Measurements from ENCODE around the gene SLC66A3. TPM values are rescaled to one million over a fixed set of nuclear protein-coding genes. Genes with fewer than 3 reads are reported as not detected.

SLC66A3 gene
- total RNA-seq, 3 donors from 2014 or later = 5.3 to 6.9 (median 6.7) TPM

GRCh38 chr2:11200651-11201050, 45.4 kb downstream of the SLC66A3 start:
- Mint-ChIP-seq H3K36me3 (ENCODE audit: insufficient read depth) (peaks cover 27% of the 10 kb centered on the region), H3K27me3 (ENCODE audit: low read depth) (no peaks in the 10 kb centered on the region), H3K4me3 (no peak overlapping the region), H3K4me1 (ENCODE audit: low read depth) (peaks cover 15% of the 10 kb centered on the region), H3K9me3 (no peaks in the 10 kb centered on the region)
- ATAC-seq (no peak), DNase-seq (no peak)

DNA sequence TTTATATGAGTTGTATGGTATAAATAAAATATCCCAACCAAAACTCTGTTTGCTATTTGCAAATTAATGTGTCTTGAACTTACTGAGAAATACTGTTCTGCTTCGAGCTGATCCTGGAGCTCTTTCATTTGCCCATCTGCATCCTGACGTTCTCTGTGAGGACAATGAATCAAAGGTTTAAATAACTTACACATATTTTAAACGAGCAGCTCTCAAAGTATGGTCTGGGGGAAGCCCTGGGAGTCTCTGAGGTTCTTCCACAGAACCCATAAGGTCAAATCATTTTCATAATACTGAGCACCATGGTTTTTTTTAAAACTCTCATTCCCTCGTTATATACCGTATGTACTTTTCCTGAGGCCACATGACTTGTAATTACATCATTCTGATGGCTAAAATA, 46.7 kb downstream of the SLC66A3 start:
- DNase-seq = no peak
- ATAC-seq = no peak
- no peaks in the 10 kb centered on the region for H3K27me3 Mint-ChIP-seq (ENCODE audit: low read depth)

GRCh38 chr2:11203480-11203879, 48.2 kb downstream of the SLC66A3 start:
- Mint-ChIP-seq H3K4me1 (ENCODE audit: low read depth) (peaks cover 15% of the 10 kb centered on the region), H3K4me3 (no peak overlapping the region), H3K36me3 (ENCODE audit: insufficient read depth) (peaks cover 25% of the 10 kb centered on the region), H3K27me3 (ENCODE audit: low read depth) (no peaks in the 10 kb centered on the region), H3K9me3 (no peaks in the 10 kb centered on the region)
- peak; percentile 75 to 86 for ATAC-seq
- DNase-seq = no peak

More for the DNA sequence above, 46.7 kb downstream of the SLC66A3 start:
- H3K4me1 Mint-ChIP-seq (ENCODE audit: low read depth) = peaks cover 15% of the 10 kb centered on the region
- no peaks in the 10 kb centered on the region for H3K9me3 Mint-ChIP-seq
- H3K4me3 Mint-ChIP-seq = no peak overlapping the region
- peaks cover 25% of the 10 kb centered on the region for H3K36me3 Mint-ChIP-seq (ENCODE audit: insufficient read depth)

- H3K4me1 Mint-ChIP-seq (ENCODE audit: low read depth) = peaks cover 15% of the 10 kb centered on the region
- no peak overlapping the region for H3K4me3 Mint-ChIP-seq
- H3K9me3 Mint-ChIP-seq = no peaks in the 10 kb centered on the region
- DNase-seq = no peak
- H3K27me3 Mint-ChIP-seq (ENCODE audit: low read depth) = no peaks in the 10 kb centered on the region
- ATAC-seq = no peak
- peaks cover 16% of the 10 kb centered on the region for H3K36me3 Mint-ChIP-seq (ENCODE audit: insufficient read depth)
Measured at GRCh38 chr2:11208083-11208482, 52.8 kb downstream of the SLC66A3 start.

DNA sequence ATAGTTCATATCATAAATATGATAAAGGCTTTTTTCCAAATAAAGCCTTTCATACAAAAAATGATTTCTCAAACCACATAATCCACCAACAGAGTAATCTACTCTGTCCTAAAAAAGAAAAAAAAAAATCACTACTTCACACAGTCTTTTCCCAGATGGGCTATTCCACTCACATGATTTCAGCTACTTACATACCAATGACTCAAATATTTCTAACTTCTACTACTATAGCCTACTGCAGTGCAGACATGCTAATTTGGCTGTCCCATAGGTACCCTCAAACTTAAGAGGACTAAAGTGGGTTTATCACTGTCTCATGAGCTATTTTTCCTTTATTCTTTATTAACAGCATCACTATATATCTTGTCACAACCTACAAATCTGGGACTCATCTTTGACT, 57.4 kb downstream of the SLC66A3 start:
- no peak overlapping the region for H3K4me3 Mint-ChIP-seq
- no peaks in the 10 kb centered on the region for H3K9me3 Mint-ChIP-seq
- DNase-seq (no peak), ATAC-seq (no peak)
- H3K36me3 Mint-ChIP-seq (ENCODE audit: insufficient read depth) = peaks cover 29% of the 10 kb centered on the region
- no peaks in the 10 kb centered on the region for H3K27me3 Mint-ChIP-seq (ENCODE audit: low read depth)
- no peaks in the 10 kb centered on the region for H3K4me1 Mint-ChIP-seq (ENCODE audit: low read depth)

GRCh38 chr2:11213090-11213638, 57.9 kb downstream of the SLC66A3 start:
- no peaks in the 10 kb centered on the region for H3K4me1 Mint-ChIP-seq (ENCODE audit: low read depth)
- peaks cover 30% of the 10 kb centered on the region for H3K36me3 Mint-ChIP-seq (ENCODE audit: insufficient read depth)
- no peak for DNase-seq
- no peaks in the 10 kb centered on the region for H3K9me3 Mint-ChIP-seq
- no peaks in the 10 kb centered on the region for H3K27me3 Mint-ChIP-seq (ENCODE audit: low read depth)
- no peak for ATAC-seq
- H3K4me3 Mint-ChIP-seq = no peak overlapping the region

- DNase-seq (no peak), ATAC-seq (no peak)
- Mint-ChIP-seq H3K4me3 (no peak overlapping the region), H3K27me3 (ENCODE audit: low read depth) (no peaks in the 10 kb centered on the region), H3K4me1 (ENCODE audit: low read depth) (no peaks in the 10 kb centered on the region), H3K36me3 (ENCODE audit: insufficient read depth) (peaks cover 30% of the 10 kb centered on the region), H3K9me3 (no peaks in the 10 kb centered on the region)
Measured at GRCh38 chr2:11213975-11214374, 58.7 kb downstream of the SLC66A3 start.

GRCh38 chr2:11214770-11215169, 59.5 kb downstream of the SLC66A3 start:
- peaks cover 34% of the 10 kb centered on the region for H3K36me3 Mint-ChIP-seq (ENCODE audit: insufficient read depth)
- H3K4me3 Mint-ChIP-seq = no peak overlapping the region
- H3K4me1 Mint-ChIP-seq (ENCODE audit: low read depth) = no peaks in the 10 kb centered on the region
- no peak for ATAC-seq
- no peaks in the 10 kb centered on the region for H3K9me3 Mint-ChIP-seq
- H3K27me3 Mint-ChIP-seq (ENCODE audit: low read depth) = no peaks in the 10 kb centered on the region
- no peak for DNase-seq

- ATAC-seq = no peak
- Mint-ChIP-seq H3K36me3 (ENCODE audit: insufficient read depth) (peaks cover 37% of the 10 kb centered on the region), H3K9me3 (no peaks in the 10 kb centered on the region)
Measured at GRCh38 chr2:11215407-11215806, 60.1 kb downstream of the SLC66A3 start.

GRCh38 chr2:11220445-11220844, 65.2 kb downstream of the SLC66A3 start:
- no peaks in the 10 kb centered on the region for H3K4me1 Mint-ChIP-seq (ENCODE audit: low read depth)
- ATAC-seq (no peak), DNase-seq (no peak)
- no peaks in the 10 kb centered on the region for H3K27me3 Mint-ChIP-seq (ENCODE audit: low read depth)
- no peak overlapping the region for H3K4me3 Mint-ChIP-seq
- H3K36me3 Mint-ChIP-seq (ENCODE audit: insufficient read depth) = peaks cover 35% of the 10 kb centered on the region
- no peaks in the 10 kb centered on the region for H3K9me3 Mint-ChIP-seq

More at GRCh38 chr2:11215407-11215806, 60.1 kb downstream of the SLC66A3 start:
- H3K4me3 Mint-ChIP-seq = no peak overlapping the region
- H3K27me3 Mint-ChIP-seq (ENCODE audit: low read depth) = no peaks in the 10 kb centered on the region
- DNase-seq = no peak
- no peaks in the 10 kb centered on the region for H3K4me1 Mint-ChIP-seq (ENCODE audit: low read depth)

- H3K4me3 Mint-ChIP-seq = no peak overlapping the region
- H3K36me3 Mint-ChIP-seq (ENCODE audit: insufficient read depth) = peaks cover 30% of the 10 kb centered on the region
Measured at GRCh38 chr2:11222845-11223244, 67.6 kb downstream of the SLC66A3 start.

DNA sequence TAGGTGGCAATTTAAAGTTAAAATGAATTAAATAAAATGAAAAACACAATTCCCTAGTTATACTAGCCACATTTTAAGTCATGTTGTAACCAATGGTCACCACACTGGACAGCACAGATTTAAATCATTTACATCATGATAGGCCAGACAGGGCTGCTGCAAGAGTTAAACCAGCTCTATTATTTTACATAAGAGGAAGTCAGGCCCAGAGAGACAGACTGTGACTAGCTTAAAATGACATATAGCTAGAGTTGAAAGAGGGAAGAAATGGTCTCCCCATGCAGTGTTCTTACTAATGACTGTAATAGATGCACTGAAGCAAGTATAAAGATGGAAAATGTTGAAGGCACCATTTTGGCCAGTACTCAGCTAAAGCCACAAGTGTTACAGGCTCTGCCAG, 69.6 kb downstream of the SLC66A3 start:
- ATAC-seq (no peak), DNase-seq (no peak)
- Mint-ChIP-seq H3K27me3 (ENCODE audit: low read depth) (no peaks in the 10 kb centered on the region), H3K36me3 (ENCODE audit: insufficient read depth) (peaks cover 26% of the 10 kb centered on the region), H3K4me3 (no peak overlapping the region), H3K4me1 (ENCODE audit: low read depth) (no peaks in the 10 kb centered on the region), H3K9me3 (no peaks in the 10 kb centered on the region)

More at GRCh38 chr2:11222845-11223244, 67.6 kb downstream of the SLC66A3 start:
- no peak for DNase-seq
- Mint-ChIP-seq H3K9me3 (no peaks in the 10 kb centered on the region), H3K4me1 (ENCODE audit: low read depth) (no peaks in the 10 kb centered on the region), H3K27me3 (ENCODE audit: low read depth) (no peaks in the 10 kb centered on the region)
- no peak for ATAC-seq

GRCh38 chr2:11227595-11227994, 72.3 kb downstream of the SLC66A3 start:
- Mint-ChIP-seq H3K9me3 (no peaks in the 10 kb centered on the region), H3K27me3 (ENCODE audit: low read depth) (no peaks in the 10 kb centered on the region), H3K4me1 (ENCODE audit: low read depth) (no peaks in the 10 kb centered on the region), H3K36me3 (ENCODE audit: insufficient read depth) (peaks cover 17% of the 10 kb centered on the region), H3K4me3 (no peak overlapping the region)
- ATAC-seq (no peak), DNase-seq (no peak)
